ENCODE results near the gene SLC17A5. TPM values are rescaled to one million over a fixed set of nuclear protein-coding genes. Genes with fewer than 3 reads are reported as not detected.
"Not testable (repeated sequence)": the region's sequence is repeated elsewhere in the genome, so short reads cannot be mapped to it uniquely, and the experiment has no call there.

Gene SLC17A5
- total RNA-seq, 1 donor from 2014 or later, result 28.0 TPM

DNA sequence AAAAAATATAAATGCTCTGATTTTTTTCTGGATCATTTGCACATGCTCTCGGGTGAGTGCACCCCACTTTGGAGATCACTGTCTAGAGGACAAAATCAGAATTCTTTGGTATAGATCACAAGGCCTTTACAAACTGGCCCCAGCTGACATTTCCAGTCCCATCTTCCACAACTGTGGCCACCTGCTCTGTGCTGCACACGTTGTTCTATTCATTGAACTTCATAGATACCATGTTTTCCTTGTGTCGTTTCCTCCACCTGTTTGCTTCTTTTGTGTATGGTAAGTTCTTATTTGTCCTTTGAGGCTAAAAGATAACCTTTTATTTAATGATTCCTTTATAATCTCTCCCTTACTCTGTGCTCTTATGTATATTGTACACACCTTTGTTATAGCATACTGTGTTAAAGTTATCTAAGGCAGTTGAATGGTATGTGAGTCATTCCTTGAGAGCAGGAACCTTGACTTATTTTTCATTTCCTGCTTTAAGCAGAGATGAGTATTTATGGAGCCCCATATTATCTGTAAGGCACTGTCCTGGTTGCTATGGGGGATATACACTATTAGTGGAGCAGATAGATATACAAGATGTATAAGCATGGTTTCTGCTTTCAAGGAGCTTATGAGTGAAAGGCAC, 12.0 kb upstream of the SLC17A5 start:
- DNase-seq (ENCODE audit: low read depth in 2 of 2), result peak; percentile 13 to 56

DNA sequence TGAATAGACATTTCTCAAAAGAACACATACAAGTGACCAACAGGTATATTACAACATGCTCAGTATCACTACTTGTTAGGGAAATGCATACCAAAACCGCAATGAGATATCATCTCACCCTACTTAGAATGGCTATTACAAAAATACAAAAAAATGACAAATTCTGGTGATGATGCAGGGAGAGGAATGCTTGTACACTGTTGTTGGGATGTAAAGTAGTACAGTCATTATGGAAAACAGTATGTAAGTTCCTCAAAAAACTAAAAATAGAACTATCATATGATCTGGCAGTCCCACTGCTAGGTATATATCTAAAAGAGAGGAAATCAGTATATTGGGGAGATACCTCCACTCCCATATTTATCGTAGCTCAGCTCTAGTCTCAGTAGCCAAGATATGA, 10.9 kb upstream of the SLC17A5 start:
- no peak for DNase-seq (ENCODE audit: low read depth in 2 of 2)

DNA sequence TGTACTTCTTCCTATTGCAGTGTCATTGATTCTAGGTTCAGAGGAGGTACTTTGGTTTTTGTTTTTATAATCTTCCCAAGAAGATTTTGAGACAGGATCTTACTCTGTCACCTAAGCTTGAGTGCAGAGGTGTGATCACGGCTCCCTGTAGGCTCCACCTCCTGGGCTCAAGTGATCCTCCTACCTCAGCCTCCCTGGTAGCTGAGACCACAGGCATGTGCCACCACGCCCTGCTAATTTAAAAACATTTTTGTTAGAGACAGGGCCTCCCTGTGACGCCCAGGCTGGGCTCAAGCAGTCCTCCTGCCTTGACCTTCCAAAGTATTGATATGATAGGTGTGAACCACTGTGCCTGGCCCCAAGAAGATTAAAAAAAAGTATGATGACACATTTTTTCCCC, 3.4 kb upstream of the SLC17A5 start:
- DNase-seq (ENCODE audit: low read depth in 2 of 2), result no peak

DNA sequence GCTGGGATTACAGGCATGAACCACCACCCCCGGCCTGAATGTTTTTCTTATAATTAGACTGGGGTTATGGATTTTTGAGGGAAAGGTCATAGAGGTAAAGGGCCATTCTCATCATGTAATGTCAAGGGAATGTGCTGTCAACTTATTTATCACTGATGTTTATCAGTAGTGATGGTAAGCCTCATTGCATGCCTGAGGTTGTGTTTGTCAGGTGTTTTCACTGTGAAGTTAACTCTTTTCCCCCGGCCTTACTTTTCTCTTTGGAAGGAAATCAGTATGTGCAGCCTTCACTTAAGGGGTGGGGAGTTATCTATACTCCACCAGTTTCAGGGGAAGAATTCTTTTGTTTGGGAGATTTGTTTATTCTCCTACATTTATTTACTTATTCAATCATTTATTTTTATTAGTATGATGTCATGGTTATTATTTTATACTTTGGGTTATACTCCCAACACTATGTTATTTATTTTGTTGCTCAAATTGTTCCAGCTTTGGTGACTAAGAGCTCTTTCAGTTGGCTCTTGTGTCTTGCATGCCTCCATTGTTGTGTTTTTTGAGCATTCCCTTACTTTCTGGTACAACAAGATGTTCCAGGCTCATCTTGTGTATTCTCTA, 2.8 kb upstream of the SLC17A5 start:
- no peak for DNase-seq (ENCODE audit: low read depth in 2 of 2)

DNA sequence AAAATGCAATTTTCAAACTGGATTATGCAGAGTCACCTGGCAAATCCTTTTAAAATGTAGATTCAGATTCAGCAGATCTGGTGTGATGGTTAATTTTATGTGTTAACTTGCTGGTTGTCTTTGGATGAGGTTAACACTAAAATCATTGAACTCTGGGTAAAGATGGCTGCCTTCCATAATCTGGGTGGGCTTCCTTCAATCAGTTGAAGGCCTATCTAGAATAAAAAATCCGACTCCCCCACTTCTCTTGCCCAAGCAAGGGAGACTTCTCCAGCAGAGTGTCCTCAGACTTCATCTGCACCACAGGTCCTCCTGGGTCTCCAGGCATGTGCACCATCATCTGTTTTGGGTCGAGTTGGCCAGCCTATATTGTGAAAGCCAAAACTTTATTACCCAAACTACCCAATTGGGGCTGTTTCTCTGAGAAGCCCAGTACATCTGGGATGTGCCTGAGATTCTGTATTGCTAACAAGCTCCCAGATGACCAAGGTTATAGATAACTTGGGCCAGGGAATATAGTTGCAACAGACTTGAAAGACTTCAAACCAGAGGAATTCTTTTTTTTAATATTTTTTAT, 1.6 kb upstream of the SLC17A5 start:
- no peak for DNase-seq (ENCODE audit: low read depth in 2 of 2)

DNA sequence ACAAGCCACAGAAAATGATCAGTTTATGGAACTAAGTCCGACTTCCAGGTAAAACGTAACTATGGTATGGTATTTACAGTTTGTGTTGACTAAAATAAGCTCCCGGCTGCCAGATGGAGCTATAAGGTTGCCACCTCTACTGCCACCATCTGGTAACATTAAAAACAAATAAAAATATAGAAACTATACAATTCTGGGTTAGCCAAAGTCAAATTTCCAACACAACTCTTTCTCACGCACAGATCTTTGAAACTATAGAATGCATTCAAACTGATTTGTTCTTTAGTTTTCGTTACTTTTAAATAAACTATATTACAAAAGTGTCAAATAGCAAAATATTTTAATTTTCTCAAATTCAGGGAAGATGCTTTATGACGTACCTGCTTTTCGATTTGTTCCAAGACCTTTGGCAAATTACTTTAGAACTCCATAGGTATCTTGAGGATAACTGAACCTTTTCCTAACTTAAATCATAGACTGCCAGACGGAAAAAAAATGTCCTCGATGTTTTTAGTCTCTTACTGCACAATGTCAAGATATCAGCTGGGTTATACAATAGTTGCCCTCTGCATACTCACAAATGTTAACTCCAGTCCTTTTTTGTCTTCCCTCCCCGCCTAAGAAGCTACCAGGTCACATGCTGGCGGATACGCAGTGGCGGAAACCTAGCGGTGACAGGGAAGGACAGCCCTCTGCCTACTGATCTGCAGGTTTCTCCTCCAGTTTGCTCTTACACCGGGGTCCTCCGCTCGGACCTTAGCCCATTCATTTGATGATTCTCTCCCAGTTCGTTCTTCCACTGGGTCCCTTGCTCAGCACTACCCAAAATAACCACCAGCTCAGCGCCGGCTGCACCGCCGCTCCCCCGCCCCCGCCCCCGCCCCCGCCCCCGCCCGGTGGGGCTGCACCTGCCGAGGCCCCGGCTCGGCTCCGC, 888 bp downstream of the SLC17A5 start:
- DNase-seq (ENCODE audit: low read depth in 2 of 2), result peak; percentile 66 to 68

DNA sequence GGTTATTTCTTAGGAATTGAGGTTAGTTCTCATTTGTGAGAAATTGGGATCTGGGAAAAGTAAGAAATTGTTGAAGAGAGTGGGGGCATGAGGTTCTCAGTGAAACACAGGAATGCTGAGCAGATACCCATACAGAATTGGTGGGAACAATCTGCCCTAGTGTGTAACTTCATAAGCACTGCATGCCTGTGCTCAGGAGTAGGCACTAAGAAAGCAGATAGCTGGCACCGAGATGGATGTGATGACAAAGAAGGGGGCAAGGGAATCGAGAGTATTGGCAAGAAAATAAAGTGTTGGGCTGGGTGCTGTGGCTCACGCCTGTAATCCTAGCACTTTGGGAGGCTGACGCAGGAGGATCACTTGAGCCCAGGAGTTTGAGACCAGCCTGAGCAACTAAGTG, 4.0 kb downstream of the SLC17A5 start:
- no peak for DNase-seq (ENCODE audit: low read depth in 2 of 2)

DNA sequence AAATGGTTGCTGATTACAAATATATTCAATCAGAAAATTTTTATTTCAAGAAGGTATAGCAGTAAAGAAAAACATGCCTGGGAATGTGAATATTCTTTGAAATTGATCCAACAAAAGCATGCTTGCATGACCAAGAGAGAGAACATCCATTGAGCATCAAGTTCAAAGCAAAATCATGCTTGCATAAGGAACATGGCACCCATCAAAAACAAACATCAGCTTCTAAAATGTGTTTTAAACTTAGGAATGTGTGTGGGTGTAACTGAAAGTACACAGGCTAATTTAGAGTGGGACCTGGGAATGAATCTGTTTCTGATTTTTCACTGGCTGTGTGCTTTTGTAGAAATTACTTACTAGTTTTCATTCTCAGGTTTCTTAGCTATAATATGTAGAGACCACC, 5.6 kb downstream of the SLC17A5 start:
- DNase-seq (ENCODE audit: low read depth in 2 of 2), result no peak

DNA sequence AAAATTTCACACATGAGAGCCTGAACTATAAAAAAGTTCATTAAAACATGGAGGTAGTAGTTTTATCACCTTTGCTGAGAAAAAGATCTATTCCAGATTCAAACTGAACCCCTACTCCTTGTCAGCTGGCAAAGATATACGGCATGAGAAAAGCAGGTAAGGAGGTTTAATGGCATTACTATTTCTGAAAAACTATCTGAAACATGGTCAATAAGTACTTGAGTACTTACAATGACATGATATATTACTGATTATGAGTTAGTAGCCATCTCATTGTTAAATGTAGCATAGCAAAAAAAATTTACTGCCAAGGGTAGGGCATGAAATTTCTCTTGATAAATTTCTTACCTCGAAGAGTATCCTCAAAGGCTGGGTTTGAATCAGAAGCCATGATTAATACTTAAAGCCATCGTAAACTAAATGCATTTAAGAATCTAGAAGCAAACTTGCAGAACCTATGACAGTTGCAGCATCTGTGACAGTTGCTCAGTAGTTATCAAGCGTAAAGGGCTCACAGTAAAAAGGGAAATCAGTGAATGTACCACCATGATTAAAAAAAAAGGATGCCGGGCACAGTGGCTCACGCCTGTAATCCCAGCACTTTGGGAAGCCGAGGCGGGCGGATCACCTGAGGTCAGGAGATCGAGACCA, 8.7 kb downstream of the SLC17A5 start:
- no peak for DNase-seq (ENCODE audit: low read depth in 2 of 2)

DNA sequence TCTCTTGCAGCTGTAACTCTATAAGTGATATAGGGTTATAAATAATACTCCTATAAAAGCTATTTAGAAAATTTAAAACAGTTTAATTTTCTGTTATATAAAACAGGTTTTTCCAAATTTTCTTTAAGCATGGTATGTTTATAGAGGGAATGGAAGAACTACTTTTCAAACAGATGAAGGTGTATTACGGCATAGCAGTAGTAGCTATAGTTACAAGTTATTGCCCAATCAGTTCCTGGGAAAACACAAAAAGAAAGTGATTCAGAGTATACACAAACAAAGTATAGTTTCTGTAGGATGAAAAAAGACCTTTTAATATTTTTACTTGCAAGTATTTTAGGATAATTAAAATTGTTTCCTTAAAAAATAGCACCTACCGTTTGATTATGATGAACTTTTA, 9.8 kb downstream of the SLC17A5 start:
- DNase-seq (ENCODE audit: low read depth in 2 of 2), result no peak

DNA sequence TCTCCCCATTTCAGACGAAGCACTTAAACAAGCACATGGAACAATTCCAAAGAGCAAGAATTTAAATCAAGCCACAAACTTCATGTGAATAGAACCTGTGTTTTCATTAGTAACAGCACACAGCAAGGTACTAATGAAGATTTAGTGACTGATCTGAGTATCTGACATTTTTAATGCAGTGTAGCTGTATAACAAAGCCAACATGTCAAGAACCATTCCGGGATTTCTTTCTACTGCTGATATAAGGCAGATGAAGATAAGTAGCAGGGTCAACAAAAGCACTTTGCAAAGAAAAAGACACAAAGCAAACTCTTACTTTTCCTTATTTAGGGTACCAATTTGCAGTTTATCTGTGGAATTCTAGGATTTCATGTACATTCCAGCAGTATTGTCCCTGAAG, 11.3 kb downstream of the SLC17A5 start:
- DNase-seq (ENCODE audit: low read depth in 2 of 2), result no peak

DNA sequence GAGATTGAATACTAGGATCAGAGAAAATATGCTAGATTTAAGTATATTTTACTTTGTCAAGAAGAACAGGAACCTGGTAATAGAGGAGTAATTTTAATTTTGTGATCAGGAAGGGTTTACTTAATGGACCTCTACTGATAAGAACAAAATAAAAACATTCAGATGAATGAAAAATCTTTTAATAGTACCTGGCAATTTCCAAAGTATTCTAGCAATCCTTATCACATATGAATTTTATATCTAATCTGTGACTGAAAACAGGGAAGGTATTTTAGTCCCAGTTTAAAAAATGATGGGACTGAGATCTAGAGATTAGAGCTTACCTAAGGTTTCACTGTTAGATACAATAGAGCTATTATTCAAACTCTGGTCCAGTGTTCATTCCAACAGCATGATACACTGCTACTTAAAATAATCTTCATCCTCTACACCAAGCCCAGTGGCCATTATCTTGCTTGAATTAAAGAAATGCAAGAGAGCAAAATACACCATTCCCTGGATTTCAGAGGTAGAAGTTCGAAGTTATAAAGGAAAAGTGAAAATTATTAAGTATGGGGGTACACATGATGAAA, 13.5 kb downstream of the SLC17A5 start:
- DNase-seq (ENCODE audit: low read depth in 2 of 2), result no peak

DNA sequence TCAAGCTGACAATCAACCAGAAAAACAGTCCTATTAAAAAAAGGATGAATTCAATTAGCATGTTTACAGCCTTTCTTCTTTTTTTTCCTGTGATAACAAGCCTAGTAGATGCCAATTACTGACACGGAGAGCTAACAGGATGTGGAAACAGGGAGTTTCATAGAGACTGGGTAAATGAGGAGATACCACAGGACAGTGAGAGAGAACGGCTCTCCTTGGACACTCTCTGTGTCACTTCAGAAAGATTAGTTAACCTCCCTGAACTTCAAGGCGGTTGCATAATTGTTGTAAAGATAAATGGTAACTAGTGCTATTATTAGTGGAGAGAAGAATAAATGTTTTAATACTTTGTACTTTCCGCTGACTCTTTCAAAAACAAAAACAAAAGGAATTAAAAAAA, 14.8 kb downstream of the SLC17A5 start:
- peak in 1 of 2 donors; percentile 12 for DNase-seq (ENCODE audit: low read depth in 2 of 2)

DNA sequence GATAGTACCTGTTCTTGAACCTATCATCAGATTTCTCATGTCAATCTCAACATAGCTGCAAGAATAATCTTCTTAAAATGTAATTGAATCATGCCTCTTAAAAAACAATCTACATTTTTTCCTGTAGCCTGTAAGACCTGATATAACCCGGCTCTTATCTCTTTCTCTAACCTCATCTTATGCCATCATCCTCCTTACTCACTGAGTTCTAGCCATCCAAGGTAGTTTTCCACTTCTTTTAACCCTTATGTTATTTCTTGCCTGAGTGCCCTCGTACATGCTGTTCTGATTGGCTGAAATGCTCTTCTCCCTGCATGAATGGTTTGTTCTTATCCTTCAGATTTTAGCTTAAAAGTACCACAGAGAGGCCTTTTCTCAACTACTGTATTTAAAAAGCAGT, 16.4 kb downstream of the SLC17A5 start:
- no peak for DNase-seq (ENCODE audit: low read depth in 2 of 2)

DNA sequence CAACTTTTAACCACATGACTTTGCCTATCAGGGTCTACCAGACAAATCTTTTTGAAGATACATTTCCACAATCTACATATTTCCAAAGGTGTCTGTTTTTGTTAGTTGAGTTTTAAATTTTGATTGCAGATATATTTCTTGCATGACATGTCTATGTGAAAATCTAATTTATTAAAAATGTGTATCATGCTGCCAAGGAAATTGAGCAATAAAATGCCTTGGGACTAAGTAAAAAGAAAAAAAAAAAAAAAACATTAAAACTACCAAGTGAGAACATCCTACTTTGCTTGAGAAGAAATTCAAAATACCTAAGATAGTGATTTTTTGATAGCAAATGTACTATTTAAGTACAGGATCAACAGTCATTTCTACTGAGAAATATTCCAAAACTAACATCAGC, 17.7 kb downstream of the SLC17A5 start:
- no peak for DNase-seq (ENCODE audit: low read depth in 2 of 2)

DNA sequence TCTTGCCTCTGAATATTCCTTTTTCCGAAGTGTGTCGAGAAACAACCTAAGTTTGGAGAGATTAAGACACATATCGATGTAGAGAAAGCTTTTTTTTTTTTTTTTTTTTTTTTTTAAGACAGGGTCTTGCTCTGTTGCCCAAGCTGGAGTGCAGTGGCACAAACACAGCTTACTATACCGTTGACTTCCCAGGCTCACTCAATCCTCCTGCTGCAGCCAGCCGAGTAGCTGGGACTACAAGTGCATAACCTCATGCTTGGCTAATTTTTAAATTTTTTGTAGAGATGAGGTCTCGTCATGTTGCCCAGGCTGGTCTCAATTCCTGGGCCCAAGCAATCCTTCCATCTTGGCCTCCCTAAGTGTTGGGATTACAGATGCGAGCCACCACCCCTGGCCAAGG, 21.4 kb downstream of the SLC17A5 start:
- DNase-seq (ENCODE audit: low read depth in 2 of 2), result no peak

DNA sequence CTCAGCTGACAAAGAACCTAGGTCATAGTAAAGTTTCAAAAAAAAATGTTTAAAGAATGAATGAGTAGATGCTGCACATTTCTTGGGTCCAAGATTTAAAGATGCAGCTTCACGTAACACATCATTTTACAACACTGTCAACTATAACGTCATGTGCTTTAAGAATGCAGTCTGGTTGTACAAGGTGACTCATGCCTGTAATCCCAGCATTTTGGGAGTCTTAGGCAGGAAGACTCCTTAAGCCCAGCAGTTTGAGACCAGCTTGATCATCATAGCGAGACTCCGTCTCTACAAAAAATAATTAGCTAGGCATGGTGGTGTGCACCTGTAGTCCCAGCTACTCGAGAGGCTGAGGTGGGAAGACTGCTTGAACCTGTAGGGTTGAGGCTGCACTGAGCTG, 21.9 kb downstream of the SLC17A5 start:
- peak in 1 of 2 donors; percentile 20 for DNase-seq (ENCODE audit: low read depth in 2 of 2)

DNA sequence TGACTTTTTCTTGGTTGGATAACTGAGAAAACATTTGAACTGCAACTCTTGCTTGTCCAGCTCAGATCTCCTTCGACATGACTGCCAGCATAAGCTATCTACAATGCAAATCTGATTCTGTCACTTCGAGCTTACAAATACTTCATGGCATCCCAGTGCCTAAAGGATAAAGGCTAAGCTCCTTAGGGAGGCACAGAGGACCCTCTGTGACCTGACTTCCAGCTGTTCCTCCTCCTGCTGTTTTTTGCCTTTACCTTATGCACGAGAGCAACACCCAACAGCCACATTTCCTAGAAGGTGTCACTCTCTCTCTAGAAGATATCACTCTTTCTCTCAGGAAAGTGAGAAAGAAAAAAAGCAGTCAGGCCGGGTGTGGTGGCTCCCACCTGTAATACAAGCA, 23.4 kb downstream of the SLC17A5 start:
- no peak for DNase-seq (ENCODE audit: low read depth in 2 of 2)

DNA sequence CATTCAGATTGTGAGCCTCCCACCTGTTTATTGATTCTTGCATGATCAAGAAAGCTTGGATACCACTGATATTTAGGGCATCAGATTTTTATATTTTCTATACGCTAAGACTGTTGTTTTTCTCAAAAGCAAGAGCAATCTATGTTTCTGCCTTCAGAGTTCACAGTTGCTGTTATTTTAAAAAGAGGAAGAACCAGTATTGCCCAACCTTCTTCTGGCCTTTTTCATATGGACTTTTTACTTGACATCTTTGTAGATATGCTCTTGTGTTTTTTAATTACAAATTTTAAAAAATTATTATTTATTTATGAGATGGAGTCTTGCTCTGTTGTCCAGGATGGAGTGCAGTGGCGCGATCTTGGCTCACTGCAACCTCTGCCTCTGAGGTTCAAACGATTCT, 28.9 kb downstream of the SLC17A5 start:
- no peak for DNase-seq (ENCODE audit: low read depth in 2 of 2)

DNA sequence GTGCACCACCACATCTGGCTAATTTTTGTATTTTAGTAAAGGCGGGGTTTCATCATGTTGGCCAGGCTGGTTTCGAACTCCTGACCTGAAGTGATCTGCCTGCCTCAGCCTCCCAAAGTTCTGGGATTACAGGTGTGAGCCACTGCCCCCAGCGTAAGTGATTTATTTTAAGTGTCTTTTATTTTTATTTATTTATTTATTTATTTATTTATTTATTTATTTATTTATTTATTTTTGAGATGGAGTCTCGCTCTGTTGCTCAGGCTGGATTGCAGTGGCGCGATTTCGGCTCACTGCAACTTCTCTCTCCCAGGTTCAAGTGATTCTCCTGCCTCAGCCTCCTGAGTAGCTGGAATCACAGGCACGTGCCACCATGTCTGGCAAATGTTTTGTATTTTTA, 30.3 kb downstream of the SLC17A5 start:
- not testable (repeated sequence) for DNase-seq (ENCODE audit: low read depth in 2 of 2)

DNA sequence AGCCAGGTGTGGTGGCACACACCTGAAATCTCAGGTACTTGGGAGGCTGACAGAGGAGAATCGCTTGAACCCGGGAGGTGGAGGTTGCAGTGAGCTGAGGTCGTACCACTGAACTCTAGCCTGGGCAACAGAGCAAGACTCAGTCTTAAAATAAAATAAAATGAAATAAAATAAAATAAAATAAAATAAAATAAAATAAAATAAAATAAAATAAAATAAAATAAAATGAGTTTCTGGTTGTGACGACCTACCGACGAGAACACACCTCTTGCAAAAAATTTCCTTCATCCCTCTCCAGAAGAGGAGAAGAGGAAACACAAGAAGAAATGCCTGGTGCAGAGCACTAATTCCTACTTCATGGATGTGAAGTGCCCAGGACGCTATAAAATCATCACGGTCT, 35.7 kb downstream of the SLC17A5 start:
- not testable (repeated sequence) for DNase-seq (ENCODE audit: low read depth in 2 of 2)
